HG03342 (cell line): Measurements from ENCODE around the gene ZNF292.
"Not testable (repeated sequence)": the region's sequence is repeated elsewhere in the genome, so short reads cannot be mapped to it uniquely, and the experiment has no call there.

Experiments used
- ATAC-seq: cut with Tn5 transposase; IDR thresholded peaks from one replicate; pipeline ENCODE4 v1.9.1; 2021; ENCODE audit warnings: mild to moderate bottlenecking, moderate library complexity; ENCODE audit not compliant: unreplicated experiment

ZNF292 gene

DNA sequence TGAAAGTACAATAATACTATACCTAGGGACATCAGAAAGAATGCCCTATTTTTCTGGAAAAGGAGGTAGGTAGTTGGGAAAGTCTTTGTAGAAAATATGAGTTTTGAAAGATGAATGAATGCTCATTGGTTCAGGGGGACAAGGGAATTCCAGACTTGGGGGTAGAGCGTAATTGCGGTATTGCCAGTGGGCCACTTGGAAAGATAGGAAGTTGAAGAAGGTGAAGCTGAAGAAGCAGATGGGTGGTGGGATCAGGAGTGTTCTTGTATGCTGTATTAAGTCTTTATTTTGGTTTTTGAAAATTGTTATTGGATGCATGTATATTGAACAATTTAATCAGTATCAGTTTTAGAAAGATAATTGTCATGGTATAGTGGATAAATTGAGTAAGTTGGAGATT is 109.1 kb downstream of the ZNF292 start:
- ATAC-seq, result no peak

DNA sequence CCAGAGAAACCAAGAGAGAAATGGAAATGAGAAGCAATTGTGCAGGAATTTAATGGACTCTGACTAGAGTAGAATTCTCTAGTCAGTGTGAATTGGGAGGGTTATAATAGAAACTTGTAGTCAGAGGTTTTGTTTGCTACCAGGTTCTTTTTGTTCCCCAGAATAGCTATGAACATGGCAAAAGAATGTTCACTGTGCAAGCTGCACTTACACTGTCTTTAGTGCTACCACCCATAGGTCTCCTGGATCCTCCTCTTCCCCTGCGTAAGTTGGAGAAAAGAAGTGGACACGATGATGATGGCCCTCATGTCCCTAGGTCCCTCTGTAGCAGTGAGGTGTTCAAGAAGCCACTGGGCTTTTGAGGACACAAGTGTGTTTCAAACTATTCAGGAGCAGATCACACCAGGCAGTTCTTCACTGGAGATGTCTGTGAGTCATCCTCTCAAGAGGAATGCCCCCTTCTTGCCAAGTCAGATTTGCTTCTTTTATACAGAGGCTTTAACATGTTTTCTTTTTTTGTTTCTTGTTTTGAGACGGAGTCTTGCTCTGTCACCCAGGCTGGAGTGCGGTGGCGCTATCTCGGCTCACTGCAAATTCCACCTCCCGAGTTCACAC is 119.4 kb downstream of the ZNF292 start:
- no peak for ATAC-seq

DNA sequence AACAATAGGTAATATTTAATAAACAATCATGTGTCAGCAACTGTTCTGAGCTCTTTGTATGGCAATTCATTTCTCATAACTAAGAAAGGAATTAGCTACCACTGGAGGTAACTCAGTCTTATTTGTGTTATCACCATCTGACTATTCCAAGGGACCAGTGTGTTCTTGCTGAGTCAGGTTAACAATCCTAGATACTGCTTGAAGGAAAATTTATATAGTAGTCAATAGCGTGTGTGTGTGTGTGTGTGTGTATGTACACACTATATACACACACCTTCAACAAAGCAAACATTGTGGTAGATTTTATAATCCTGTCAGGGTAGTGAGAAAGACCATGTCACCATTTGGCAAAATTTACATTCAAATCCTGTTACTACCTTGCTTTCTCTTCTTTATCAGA is 121.3 kb downstream of the ZNF292 start:
- no peak for ATAC-seq

DNA sequence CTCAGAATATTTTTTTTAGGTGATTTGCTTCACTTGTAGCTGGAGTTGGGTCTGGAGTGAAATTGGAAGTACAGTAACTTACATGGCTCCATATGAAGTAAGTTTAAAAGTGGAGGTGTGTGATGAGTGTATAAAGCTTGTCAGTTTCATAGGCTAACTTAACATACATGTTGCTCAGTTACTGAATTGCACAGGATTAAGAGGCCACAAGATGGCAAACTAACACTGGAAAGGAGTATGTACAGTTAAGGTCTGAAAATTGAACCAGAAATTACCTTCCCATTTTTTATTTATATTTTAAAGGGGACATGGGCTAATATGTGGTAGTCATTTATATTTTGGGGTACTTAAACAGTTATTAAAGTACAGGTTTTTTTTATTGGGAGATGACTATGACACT is 121.8 kb downstream of the ZNF292 start:
- no peak for ATAC-seq

DNA sequence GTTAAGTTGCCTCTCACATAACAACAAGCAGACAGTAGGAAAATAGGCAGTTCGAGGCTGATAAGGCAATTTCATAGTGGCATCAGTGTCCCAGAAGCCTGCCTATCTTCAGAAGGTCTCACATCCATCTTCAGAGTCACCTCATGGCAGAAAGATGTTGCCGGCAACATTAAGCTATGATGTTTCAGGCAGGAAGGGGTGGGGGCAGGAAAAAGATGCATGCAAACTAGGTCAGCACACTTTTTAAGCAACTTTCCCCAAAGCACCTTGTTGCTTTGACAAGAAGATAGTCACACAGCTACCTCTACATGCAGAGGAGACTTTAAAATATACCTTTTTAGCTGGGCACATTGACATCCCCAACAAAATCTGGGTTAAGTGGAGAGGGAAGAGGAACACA is 123.8 kb downstream of the ZNF292 start:
- ATAC-seq, result no peak

DNA sequence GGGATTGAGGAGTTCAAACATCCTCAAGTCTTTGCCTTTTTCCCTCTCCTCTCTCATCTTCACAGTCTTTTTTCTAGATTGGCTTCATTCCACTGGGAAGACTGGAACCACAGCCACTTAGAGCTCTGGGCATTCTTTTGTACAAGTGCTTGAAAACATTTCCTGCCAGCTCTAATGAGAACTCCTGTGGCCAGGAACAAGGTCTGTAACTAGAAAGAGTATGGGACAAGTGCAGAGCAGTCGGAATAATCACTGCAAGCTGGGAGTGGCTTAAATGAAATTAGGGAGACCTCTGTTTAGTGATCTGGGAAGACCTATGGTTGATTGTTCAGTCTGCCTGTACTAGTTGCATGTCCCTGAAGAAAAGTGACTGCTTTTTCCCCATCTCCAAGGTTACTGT is 126.1 kb downstream of the ZNF292 start:
- no peak for ATAC-seq

DNA sequence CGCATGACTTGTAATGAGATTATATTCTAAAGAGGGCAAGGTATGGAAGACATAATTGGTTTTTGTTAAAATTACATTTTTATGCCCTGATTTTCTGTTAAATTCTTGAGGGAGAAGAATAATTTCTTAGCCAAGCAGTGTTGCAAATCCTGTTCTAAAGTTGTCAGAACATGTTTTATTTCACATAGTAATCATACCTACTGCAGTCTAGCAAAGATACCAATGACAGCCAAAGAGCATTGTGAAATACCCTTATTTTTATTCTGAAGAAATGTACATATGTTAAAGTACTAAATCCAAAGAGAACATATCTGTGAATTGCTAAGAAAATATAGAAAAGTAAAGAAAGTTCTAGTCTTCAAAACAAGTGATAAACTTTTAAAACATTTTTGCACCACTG is 127.4 kb downstream of the ZNF292 start:
- ATAC-seq, result no peak

DNA sequence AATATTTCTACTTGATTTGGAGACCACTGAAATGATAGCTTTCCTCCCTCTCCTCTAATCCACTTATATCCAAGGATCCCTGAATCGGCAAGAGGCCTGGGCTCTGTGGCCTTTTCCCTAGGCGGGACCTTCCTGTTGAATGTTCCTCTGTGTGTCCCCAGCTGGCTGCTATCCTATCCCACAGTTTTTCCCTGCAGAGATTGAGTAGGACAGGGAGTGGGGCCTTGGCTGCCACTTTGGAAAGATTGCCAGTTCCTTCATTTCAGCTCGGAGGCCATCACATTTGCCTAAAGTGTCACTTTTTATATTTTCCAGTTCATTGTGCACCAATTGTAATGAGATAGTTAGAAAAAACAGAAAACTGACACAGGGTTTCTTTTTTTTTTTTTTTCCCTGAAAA is 128.1 kb downstream of the ZNF292 start:
- no peak for ATAC-seq

DNA sequence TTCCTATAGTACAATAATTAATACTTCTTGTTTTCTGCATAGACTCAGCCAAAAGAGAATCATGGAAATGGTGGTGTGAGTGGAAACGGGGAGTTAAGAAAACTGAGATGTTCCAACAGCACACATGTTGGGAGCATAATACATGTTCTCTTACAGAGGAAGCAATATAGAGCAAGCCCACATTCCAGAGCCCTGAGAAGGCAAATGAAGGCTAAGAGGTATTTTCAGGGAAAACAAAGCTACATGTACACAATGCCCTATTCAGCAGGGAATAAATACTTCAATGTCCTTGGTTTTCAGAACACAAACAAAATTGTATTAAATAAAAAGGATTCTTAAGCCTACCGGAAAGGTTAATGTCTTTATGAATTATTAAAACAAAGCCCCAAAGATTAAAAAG is 131.9 kb downstream of the ZNF292 start:
- ATAC-seq, result no peak

DNA sequence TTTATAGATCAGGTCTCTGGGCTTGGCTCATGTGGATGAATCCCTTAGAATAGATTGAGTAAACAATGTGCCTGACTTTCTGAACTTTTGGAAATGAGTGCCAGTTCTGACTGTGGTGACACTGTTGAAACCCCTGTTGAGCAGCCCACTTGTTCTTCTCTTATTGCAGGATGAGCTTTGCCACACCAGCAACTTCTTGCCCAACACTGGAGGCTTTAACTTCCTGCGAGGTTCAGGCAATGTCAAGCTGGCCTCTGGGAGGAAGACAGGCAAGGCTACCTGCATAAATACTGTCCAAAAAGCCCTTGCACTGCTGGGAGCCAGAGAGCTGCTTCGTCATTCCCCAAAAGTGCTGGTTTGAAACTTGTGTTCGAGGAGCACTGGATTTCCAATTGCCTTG is 134.2 kb downstream of the ZNF292 start:
- no peak for ATAC-seq

DNA sequence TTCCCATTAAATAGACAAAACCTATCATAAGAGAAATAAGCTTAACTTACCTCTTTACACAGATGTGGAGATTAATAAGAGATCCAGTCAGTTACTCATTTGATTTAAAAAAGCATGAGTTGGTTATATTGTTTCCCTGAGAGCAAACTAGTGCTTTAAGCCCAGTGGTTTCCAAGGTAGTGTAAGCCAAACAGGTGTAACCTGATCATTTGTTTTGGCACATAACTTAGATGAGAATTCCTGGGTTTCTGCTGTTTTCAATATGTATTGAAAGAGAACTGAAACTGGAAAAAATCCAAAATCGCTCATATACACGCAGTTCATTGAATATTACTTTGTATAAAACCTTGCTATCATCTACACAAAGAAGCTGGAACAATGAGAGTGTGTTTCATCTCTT is 136.5 kb downstream of the ZNF292 start:
- no peak for ATAC-seq

DNA sequence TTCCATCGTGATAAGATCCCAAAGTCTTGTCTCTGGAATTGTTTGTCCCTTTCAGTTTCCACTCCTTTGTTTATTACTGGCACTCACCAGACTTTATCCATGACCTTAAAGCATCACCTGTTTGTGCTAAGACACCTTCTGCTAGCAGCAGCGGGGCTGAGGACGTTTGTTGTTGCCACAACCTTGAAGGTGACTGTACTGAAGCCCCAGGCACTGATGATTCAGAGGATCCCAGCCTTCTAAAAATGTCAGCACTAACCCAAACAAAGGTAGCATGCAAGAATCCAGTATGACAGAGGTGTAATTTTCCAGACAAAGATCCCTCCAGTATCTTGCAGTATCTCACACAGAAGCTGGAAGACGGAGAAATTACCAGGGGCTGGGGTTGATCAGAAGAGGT is 138.2 kb downstream of the ZNF292 start:
- ATAC-seq, result no peak

DNA sequence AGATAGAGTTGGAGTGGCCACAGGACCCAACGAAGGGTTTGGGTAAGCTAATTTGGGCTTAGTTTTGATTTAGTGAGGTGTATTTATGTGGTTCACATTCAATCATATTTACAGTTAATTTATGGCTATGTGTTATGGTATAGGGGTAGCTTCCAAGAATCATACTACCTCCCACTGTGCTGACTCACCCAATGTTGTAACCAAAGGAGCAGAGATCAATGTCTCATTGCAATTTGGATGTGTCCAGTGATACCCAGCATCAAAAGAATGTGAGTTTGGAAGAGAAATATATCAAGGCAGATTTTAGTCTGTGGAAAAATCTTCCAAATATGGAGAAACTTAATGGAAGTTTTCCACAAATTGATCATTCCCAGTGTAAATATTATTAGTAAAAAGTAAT is 141.8 kb downstream of the ZNF292 start:
- no peak for ATAC-seq

DNA sequence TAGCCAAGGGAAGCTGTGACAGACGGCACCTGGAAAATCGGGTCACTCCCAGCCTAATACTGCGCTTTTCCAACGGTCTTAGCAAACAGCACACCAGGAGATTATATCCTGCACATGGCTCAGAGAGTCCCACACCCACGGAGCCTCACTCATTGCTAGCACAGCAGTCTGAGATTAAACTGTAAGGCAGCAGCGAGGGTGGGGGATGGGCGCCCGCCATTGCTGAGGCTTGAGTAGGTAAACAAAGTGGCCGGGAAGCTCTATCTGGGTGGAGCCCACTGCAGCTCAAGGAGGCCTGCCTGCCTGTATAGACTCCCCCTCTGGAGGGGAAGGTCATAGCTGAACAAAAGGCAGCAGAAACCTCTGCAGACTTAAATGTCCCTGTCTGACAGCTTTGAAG is 145.9 kb downstream of the ZNF292 start:
- not testable (repeated sequence) for ATAC-seq

DNA sequence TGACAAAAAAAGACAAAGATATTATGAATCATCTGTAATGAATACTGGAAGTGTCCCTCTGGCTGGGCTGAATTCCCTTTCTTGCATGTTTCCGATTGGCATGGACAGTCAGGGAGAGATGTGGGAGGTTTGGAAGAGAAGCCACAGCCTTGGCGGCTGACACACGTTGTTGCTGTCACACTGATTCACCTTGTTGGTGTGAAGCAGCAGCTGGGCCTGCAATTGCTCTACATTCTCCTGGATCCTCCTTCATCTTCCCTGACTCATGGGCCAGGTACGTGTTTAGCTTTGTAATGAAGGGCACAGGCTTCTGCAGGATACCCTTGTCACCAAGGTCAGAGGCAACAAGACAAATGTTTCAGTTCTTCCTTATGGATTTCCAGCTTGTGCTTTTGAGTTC is 153.6 kb downstream of the ZNF292 start:
- no peak for ATAC-seq

DNA sequence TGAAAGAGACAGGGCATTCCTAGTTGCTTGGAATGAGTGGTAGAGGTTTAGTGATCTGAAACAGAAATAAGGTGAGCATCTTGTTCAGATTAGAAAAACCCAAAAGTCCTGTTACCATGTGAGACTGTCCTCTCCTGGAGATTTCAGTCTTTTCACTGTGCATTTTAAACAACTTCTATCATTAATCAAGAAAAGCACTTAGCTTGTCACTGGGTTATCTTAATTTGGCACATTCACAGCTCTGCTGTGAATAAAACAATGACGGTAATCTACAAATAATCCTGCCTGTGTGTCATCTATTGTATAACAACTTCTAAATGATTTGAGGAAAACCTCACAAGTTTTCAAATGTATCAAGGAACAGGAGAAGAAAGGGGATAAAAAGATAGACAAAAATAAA is 157.5 kb downstream of the ZNF292 start:
- no peak for ATAC-seq
